Measurements from ENCODE around the gene LIMK2. TPM values are rescaled to one million over a fixed set of nuclear protein-coding genes. Genes with fewer than 3 reads are reported as not detected.

Gene LIMK2
- total and polyA plus RNA-seq, 4 donors = 6.6 to 39.2 (median 13.4) TPM

DNA sequence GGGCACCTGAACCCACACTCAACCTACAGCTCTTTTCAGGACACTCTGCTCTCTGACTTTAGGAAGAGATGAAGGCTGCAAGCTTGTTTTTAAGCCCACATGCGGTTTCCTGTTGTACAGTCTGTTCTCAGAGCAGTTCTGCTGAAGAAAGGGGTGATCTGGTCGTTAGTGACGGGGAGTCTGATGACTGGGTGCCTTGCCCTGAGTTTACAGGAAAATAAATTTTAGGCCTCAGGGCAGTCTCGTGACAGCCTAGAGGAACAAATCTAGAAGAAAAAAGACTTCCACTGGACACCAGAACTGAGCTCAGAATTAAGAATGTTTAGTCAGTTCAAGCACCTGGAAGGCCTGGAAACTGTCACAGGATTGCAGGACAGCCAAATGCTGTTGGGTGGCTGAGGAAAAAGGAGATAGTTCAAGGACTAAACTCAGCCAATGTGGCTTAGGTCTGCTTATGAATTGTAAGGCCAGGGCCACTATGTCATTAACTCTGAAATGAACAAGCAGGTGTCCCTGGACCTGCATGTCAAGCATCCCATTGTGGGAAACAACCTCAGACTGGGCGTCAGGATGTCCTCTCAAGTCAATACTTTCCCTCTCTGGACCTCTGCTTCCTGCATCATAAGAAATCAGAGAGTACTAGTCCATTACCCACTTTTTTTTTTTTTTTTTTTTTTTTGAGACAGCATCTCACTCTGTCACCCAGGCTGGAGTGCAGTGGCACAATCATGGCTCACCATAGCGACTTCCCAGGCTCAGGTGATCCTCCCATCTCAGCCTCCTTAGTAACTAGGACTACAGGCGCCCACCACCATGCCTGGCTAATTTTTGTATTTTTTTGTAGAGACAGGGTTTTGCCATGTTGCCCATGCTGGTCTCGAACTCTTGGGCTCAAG lies 74.5 kb downstream of the LIMK2 start:
- Histone ChIP-seq H3K9ac (ENCODE audit: low read depth in 1 of 2, low read length in 2 of 2) (peak overlapping the region in 1 of 2 donors; percentile 28), H3K27me3 (ENCODE audit: control insufficient read depth in 4 of 4, insufficient read depth in 4 of 4, low read length in 3 of 4) (no peaks in the 10 kb centered on the region), H3K27ac (ENCODE audit: low read depth in 1 of 2, low read length in 2 of 2) (peak overlapping the region; percentile 30 to 44), H3K4me3 (ENCODE audit: low read depth in 1 of 3, low read length in 3 of 3) (no peak overlapping the region), H3K36me3 (ENCODE audit: control insufficient read depth in 4 of 4, insufficient read depth in 3 of 4, low read depth in 1 of 4, low read length in 3 of 4) (peaks cover 0 to 2% (median under 1%) of the 10 kb centered on the region in 4 donors), H3K4me1 (ENCODE audit: control insufficient read depth in 4 of 4, insufficient read depth in 4 of 4, low read length in 3 of 4) (peaks cover 0 to 13% (median 4%) of the 10 kb centered on the region in 4 donors), H3K9me3 (ENCODE audit: control insufficient read depth in 4 of 4, low read length in 3 of 4) (no peaks in the 10 kb centered on the region)
- no peak for DNase-seq (ENCODE audit: low spot score)
- 78% methylated on average over 8 of the region's 8 CpGs for whole genome bisulfite sequencing
- peak; percentile 6 for TF ChIP-seq NR2F2 (IDR thresholded peaks at IDR 0.05)
- TF ChIP-seq MAX (IDR thresholded peaks at IDR 0.05) = no peak
- peak; percentile 58 for TF ChIP-seq SP1 (IDR thresholded peaks at IDR 0.05)

- H3K27ac ChIP-seq (ENCODE audit: low read depth in 1 of 2, low read length in 2 of 2) = no peak overlapping the region
- H3K27me3 ChIP-seq (ENCODE audit: control insufficient read depth in 4 of 4, insufficient read depth in 4 of 4, low read length in 3 of 4) = no peaks in the 10 kb centered on the region
- no peak overlapping the region for H3K4me3 ChIP-seq (ENCODE audit: low read depth in 1 of 3, low read length in 3 of 3)
- 86% methylated on average over 6 of the region's 6 CpGs for WGBS
- DNase-seq (ENCODE audit: low spot score) = no peak
- H3K36me3 ChIP-seq (ENCODE audit: control insufficient read depth in 4 of 4, insufficient read depth in 3 of 4, low read depth in 1 of 4, low read length in 3 of 4) = peaks cover 0 to 2% (median 0%) of the 10 kb centered on the region in 4 donors
- no peak overlapping the region for H3K9ac ChIP-seq (ENCODE audit: low read depth in 1 of 2, low read length in 2 of 2)
- no peaks in the 10 kb centered on the region for H3K9me3 ChIP-seq (ENCODE audit: control insufficient read depth in 4 of 4, low read length in 3 of 4)
- TF ChIP-seq EGR1 (IDR thresholded peaks at IDR 0.05; ENCODE audit: low read depth in 2 of 2) (no peak), MAX (IDR thresholded peaks at IDR 0.05) (no peak), NR2F2 (IDR thresholded peaks at IDR 0.05) (no peak), TAF1 (conservative IDR thresholded peaks at IDR 0.05) (no peak), RXRA (IDR thresholded peaks at IDR 0.05) (no peak), RAD21 (IDR thresholded peaks at IDR 0.05) (no peak), JUND (IDR thresholded peaks at IDR 0.05) (no peak)
- TF ChIP-seq, protein P1, sequence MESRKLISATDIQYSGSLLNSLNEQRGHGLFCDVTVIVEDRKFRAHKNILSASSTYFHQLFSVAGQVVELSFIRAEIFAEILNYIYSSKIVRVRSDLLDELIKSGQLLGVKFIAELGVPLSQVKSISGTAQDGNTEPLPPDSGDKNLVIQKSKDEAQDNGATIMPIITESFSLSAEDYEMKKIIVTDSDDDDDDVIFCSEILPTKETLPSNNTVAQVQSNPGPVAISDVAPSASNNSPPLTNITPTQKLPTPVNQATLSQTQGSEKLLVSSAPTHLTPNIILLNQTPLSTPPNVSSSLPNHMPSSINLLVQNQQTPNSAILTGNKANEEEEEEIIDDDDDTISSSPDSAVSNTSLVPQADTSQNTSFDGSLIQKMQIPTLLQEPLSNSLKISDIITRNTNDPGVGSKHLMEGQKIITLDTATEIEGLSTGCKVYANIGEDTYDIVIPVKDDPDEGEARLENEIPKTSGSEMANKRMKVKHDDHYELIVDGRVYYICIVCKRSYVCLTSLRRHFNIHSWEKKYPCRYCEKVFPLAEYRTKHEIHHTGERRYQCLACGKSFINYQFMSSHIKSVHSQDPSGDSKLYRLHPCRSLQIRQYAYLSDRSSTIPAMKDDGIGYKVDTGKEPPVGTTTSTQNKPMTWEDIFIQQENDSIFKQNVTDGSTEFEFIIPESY (IDR thresholded peaks at IDR 0.05) = no peak
- TF ChIP-seq, protein P2, sequence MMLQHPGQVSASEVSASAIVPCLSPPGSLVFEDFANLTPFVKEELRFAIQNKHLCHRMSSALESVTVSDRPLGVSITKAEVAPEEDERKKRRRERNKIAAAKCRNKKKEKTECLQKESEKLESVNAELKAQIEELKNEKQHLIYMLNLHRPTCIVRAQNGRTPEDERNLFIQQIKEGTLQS (IDR thresholded peaks at IDR 0.05) = no peak
- H3K4me1 ChIP-seq (ENCODE audit: control insufficient read depth in 4 of 4, insufficient read depth in 4 of 4, low read length in 3 of 4) = peaks cover 3 to 22% (median 11%) of the 10 kb centered on the region in 4 donors
These were observed 75.9 kb downstream of the LIMK2 start for GRCh38 chr22:31287818-31288495.

DNA sequence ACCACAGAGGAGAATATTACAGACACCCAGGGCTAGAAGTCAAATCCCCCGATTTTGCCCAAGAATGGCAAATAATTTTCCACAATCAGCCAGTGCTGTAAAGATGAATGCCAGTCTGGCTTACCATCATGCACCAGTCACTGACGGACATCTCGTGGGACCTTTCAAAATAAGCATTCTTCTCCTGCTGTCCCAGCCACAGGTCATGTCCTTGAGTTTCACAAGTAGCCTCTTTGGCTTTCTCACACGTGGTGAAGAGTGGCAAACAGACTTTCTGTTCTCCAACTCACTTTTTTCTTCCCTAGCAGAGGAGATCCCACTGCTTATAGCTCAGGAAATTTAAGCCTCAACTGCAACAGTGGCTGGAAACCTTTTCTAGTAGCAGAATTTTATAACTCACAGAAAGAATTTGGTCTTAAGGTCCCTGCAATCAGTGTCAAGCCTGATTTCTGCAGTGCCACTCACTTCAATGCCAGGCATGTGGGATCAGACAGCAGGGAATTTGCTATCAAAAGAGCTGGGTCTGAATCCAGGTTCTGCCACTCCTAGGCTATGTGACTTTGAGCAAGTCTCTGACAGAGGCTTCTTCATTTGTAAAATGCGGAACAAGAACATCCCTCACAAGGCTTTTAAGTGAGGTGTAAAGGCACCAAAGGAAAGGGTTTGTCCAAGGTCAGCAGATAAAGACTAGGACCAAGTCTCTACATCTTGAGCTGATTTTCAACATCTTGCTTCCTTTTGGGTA lies 76.6 kb downstream of the LIMK2 start:
- 70% methylated on average over 5 of the region's 5 CpGs for WGBS
- peak overlapping the region; percentile 15 to 23 for H3K27ac ChIP-seq (ENCODE audit: low read depth in 1 of 2, low read length in 2 of 2)
- DNase-seq (ENCODE audit: low spot score) = no peak
- H3K27me3 ChIP-seq (ENCODE audit: control insufficient read depth in 4 of 4, insufficient read depth in 4 of 4, low read length in 3 of 4) = no peaks in the 10 kb centered on the region
- no peaks in the 10 kb centered on the region for H3K9me3 ChIP-seq (ENCODE audit: control insufficient read depth in 4 of 4, low read length in 3 of 4)
- TF ChIP-seq, protein P3, sequence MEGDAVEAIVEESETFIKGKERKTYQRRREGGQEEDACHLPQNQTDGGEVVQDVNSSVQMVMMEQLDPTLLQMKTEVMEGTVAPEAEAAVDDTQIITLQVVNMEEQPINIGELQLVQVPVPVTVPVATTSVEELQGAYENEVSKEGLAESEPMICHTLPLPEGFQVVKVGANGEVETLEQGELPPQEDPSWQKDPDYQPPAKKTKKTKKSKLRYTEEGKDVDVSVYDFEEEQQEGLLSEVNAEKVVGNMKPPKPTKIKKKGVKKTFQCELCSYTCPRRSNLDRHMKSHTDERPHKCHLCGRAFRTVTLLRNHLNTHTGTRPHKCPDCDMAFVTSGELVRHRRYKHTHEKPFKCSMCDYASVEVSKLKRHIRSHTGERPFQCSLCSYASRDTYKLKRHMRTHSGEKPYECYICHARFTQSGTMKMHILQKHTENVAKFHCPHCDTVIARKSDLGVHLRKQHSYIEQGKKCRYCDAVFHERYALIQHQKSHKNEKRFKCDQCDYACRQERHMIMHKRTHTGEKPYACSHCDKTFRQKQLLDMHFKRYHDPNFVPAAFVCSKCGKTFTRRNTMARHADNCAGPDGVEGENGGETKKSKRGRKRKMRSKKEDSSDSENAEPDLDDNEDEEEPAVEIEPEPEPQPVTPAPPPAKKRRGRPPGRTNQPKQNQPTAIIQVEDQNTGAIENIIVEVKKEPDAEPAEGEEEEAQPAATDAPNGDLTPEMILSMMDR (IDR thresholded peaks at IDR 0.05; ENCODE audit: low read depth, low read length, missing input control) = no peak
- TF ChIP-seq FOXA1 (IDR thresholded peaks at IDR 0.05) = no peak
- TF ChIP-seq RXRA (IDR thresholded peaks at IDR 0.05) = no peak
- peaks cover 3 to 22% (median 11%) of the 10 kb centered on the region in 4 donors for H3K4me1 ChIP-seq (ENCODE audit: control insufficient read depth in 4 of 4, insufficient read depth in 4 of 4, low read length in 3 of 4)
- H3K9ac ChIP-seq (ENCODE audit: low read depth in 1 of 2, low read length in 2 of 2) = no peak overlapping the region
- no peak overlapping the region for H3K4me3 ChIP-seq (ENCODE audit: low read depth in 1 of 3, low read length in 3 of 3)
- H3K36me3 ChIP-seq (ENCODE audit: control insufficient read depth in 4 of 4, insufficient read depth in 3 of 4, low read depth in 1 of 4, low read length in 3 of 4) = peaks cover 0 to 2% (median 0%) of the 10 kb centered on the region in 4 donors

Measured in liver (tissue), 9 donors.